ENCODE results near the gene NIPSNAP3A.

DNA sequence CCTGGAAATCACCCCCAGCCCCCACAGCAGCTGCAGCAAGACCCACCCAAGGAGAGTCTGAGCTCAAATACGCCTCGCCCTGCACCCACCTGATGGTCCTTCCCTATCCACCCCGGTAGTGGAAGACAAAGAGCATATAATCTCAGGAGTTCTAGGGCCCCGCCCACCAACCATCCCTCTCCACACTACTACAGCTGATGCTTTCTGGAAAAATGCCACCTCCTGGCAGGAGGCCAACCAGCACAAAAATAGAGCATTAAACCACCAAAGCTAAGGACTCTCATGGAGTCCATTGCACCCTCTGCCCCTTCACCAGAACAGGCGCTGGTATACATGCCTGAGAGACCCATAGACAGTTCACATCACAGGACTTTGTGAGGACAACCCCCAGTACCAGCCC is 22.5 kb upstream of the NIPSNAP3A start:
- TF ChIP-seq, protein P1, sequence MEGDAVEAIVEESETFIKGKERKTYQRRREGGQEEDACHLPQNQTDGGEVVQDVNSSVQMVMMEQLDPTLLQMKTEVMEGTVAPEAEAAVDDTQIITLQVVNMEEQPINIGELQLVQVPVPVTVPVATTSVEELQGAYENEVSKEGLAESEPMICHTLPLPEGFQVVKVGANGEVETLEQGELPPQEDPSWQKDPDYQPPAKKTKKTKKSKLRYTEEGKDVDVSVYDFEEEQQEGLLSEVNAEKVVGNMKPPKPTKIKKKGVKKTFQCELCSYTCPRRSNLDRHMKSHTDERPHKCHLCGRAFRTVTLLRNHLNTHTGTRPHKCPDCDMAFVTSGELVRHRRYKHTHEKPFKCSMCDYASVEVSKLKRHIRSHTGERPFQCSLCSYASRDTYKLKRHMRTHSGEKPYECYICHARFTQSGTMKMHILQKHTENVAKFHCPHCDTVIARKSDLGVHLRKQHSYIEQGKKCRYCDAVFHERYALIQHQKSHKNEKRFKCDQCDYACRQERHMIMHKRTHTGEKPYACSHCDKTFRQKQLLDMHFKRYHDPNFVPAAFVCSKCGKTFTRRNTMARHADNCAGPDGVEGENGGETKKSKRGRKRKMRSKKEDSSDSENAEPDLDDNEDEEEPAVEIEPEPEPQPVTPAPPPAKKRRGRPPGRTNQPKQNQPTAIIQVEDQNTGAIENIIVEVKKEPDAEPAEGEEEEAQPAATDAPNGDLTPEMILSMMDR (IDR thresholded peaks at IDR 0.05), result no peak
- TF ChIP-seq SP1 (CRISPR knock-in tag; conservative IDR thresholded peaks at IDR 0.05) (no peak), JUN (CRISPR knock-in tag; IDR thresholded peaks at IDR 0.05) (no peak)
- TF ChIP-seq, protein P2, sequence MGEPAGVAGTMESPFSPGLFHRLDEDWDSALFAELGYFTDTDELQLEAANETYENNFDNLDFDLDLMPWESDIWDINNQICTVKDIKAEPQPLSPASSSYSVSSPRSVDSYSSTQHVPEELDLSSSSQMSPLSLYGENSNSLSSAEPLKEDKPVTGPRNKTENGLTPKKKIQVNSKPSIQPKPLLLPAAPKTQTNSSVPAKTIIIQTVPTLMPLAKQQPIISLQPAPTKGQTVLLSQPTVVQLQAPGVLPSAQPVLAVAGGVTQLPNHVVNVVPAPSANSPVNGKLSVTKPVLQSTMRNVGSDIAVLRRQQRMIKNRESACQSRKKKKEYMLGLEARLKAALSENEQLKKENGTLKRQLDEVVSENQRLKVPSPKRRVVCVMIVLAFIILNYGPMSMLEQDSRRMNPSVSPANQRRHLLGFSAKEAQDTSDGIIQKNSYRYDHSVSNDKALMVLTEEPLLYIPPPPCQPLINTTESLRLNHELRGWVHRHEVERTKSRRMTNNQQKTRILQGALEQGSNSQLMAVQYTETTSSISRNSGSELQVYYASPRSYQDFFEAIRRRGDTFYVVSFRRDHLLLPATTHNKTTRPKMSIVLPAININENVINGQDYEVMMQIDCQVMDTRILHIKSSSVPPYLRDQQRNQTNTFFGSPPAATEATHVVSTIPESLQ (CRISPR knock-in tag; IDR thresholded peaks at IDR 0.05), result no peak
- TF ChIP-seq, protein P3, sequence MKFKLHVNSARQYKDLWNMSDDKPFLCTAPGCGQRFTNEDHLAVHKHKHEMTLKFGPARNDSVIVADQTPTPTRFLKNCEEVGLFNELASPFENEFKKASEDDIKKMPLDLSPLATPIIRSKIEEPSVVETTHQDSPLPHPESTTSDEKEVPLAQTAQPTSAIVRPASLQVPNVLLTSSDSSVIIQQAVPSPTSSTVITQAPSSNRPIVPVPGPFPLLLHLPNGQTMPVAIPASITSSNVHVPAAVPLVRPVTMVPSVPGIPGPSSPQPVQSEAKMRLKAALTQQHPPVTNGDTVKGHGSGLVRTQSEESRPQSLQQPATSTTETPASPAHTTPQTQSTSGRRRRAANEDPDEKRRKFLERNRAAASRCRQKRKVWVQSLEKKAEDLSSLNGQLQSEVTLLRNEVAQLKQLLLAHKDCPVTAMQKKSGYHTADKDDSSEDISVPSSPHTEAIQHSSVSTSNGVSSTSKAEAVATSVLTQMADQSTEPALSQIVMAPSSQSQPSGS (CRISPR knock-in tag; IDR thresholded peaks at IDR 0.05; ENCODE audit: borderline replicate concordance, low read depth), result no peak

All from WTC11 (cell line).